H9 (cell line): Measurements from ENCODE around the gene NPHP4. TPM values are rescaled to one million over a fixed set of nuclear protein-coding genes. Genes with fewer than 3 reads are reported as not detected.
A peak's percentile ranks its signal among the peaks of the same experiment; 100 is the strongest.

Experiments used
- DNase-seq: peaks from one replicate; pipeline ENCODE4 v3.0.0-alpha.2; 2017
- H2AFZ ChIP-seq: one replicate; pipeline ENCODE4 v1.6.1; 2013; ENCODE audit warnings: mild to moderate bottlenecking, low read length, control low read depth, moderate library complexity
- H2AK5ac ChIP-seq: 2 replicates; pipeline ENCODE4 v1.6.1; 2013; ENCODE audit warnings: low read length, control low read depth, mixed read lengths; ENCODE audit not compliant: insufficient read length
- H2BK120ac ChIP-seq: one replicate; pipeline ENCODE4 v1.6.1; 2013; ENCODE audit warnings: low read depth, mild to moderate bottlenecking, low read length, control low read depth, inconsistent platforms; ENCODE audit not compliant: poor library complexity, severe bottlenecking
- H2BK12ac ChIP-seq: 2 replicates; pipeline ENCODE4 v1.6.1; 2013; ENCODE audit warnings: low read length, control low read depth, mixed read lengths, low read depth; ENCODE audit not compliant: insufficient read length
- H2BK15ac ChIP-seq: 2 replicates; pipeline ENCODE4 v1.6.1; 2013; ENCODE audit warnings: low read depth, low read length, control low read depth
- H2BK20ac ChIP-seq: one replicate; pipeline ENCODE4 v1.6.1; 2013; ENCODE audit warnings: low read depth, mild to moderate bottlenecking, low read length, control low read depth, inconsistent platforms; ENCODE audit not compliant: poor library complexity, severe bottlenecking
- H2BK5ac ChIP-seq: 2 replicates; pipeline ENCODE4 v1.6.1; 2013; ENCODE audit warnings: low read length, control low read depth, mixed read lengths; ENCODE audit not compliant: insufficient read length
- H3K14ac ChIP-seq: 2 replicates; pipeline ENCODE4 v1.6.1; 2013; ENCODE audit warnings: low read length, control low read depth; ENCODE audit not compliant: insufficient read depth
- H3K18ac ChIP-seq: 2 replicates; pipeline ENCODE4 v1.6.1; 2013; ENCODE audit warnings: low read depth, mild to moderate bottlenecking, mixed read lengths, low read length, control low read depth; ENCODE audit not compliant: insufficient read length
- H3K23ac ChIP-seq: 2 replicates; pipeline ENCODE4 v1.6.1; 2013; ENCODE audit warnings: low read length, control low read depth, mixed read lengths, low read depth; ENCODE audit not compliant: insufficient read length
- H3K23me2 ChIP-seq: 2 replicates; pipeline ENCODE4 v1.6.1; 2013; ENCODE audit warnings: low read depth, mild to moderate bottlenecking, mixed read lengths, low read length, control low read depth; ENCODE audit not compliant: insufficient read length, poor library complexity, severe bottlenecking
- H3K27ac ChIP-seq: 2 replicates; pipeline ENCODE4 v1.5.1; 2013; ENCODE audit warnings: low read length, control low read depth, mixed read lengths, low read depth; ENCODE audit not compliant: insufficient read length
- H3K27me3 ChIP-seq: 2 replicates; pipeline ENCODE4 v1.6.1; 2013; ENCODE audit warnings: low read length, control low read depth, inconsistent platforms; ENCODE audit not compliant: insufficient read depth
- H3K4ac ChIP-seq: 2 replicates; pipeline ENCODE4 v1.6.1; 2013; ENCODE audit warnings: low read depth, mild to moderate bottlenecking, control low read depth, inconsistent platforms, low read length, moderate library complexity
- H3K4me1 ChIP-seq: 2 replicates; pipeline ENCODE4 v1.6.1; 2013; ENCODE audit warnings: low read length, control low read depth, inconsistent platforms; ENCODE audit not compliant: insufficient read depth
- H3K4me2 ChIP-seq: 2 replicates; pipeline ENCODE4 v1.6.1; 2013; ENCODE audit warnings: low read length, control low read depth, mixed read lengths; ENCODE audit not compliant: insufficient read length, insufficient read depth
- H3K56ac ChIP-seq: 2 replicates; pipeline ENCODE4 v1.6.1; 2013; ENCODE audit warnings: low read depth, mild to moderate bottlenecking, mixed read lengths, low read length, control low read depth; ENCODE audit not compliant: insufficient read length
- H3K79me1 ChIP-seq: 2 replicates; pipeline ENCODE4 v1.6.1; 2013; ENCODE audit warnings: low read depth, mild to moderate bottlenecking, moderate library complexity, low read length, control low read depth, inconsistent platforms; ENCODE audit not compliant: insufficient read depth, poor library complexity, severe bottlenecking
- H3K79me2 ChIP-seq: 2 replicates; pipeline ENCODE4 v1.6.1; 2013; ENCODE audit warnings: low read length, control low read depth, inconsistent platforms; ENCODE audit not compliant: insufficient read depth
- H3K9ac ChIP-seq: 2 replicates; pipeline ENCODE4 v1.6.1; 2013; ENCODE audit warnings: low read length, control low read depth, mixed read lengths; ENCODE audit not compliant: insufficient read length; ENCODE audit errors: extremely low read depth
- H3K9me3 ChIP-seq: one replicate; pipeline ENCODE4 v1.6.1; 2013; ENCODE audit warnings: low read depth, low read length, inconsistent platforms; ENCODE audit not compliant: control insufficient read depth
- H3T11ph ChIP-seq: one replicate; pipeline ENCODE4 v1.6.1; 2013; ENCODE audit warnings: mild to moderate bottlenecking, low read length, control low read depth, inconsistent platforms
- H4K20me1 ChIP-seq: one replicate; pipeline ENCODE4 v1.6.1; 2013; ENCODE audit not compliant: control insufficient read depth, insufficient read length, insufficient read depth
- H4K5ac ChIP-seq: 2 replicates; pipeline ENCODE4 v1.6.1; 2013; ENCODE audit warnings: low read depth, mild to moderate bottlenecking, mixed read lengths, low read length, control low read depth; ENCODE audit not compliant: insufficient read length
- H4K8ac ChIP-seq: replicated peaks from 2 replicates; pipeline ENCODE4 v1.6.1; 2013; ENCODE audit warnings: low read length, control low read depth, mixed read lengths, low read depth; ENCODE audit not compliant: insufficient read length
- H4K91ac ChIP-seq: 2 replicates; pipeline ENCODE4 v1.6.1; 2013; ENCODE audit warnings: low read depth, mild to moderate bottlenecking, moderate library complexity, mixed read lengths, low read length, control low read depth; ENCODE audit not compliant: insufficient read length
- H3K27ac Mint-ChIP-seq, 3 experiments: 2 replicates in 2 of 3; 3 replicates in 1 of 3; pipeline ENCODE4 v1.8.0; 2020 to 2021; ENCODE audit warnings: mixed read lengths in 3 of 3, mild to moderate bottlenecking in 1 of 3, moderate library complexity in 1 of 3
- H3K27me3 Mint-ChIP-seq: 2 replicates; pipeline ENCODE4 v1.8.0; 2021; ENCODE audit warnings: low read depth, mild to moderate bottlenecking, moderate library complexity, mixed read lengths
- H3K36me3 Mint-ChIP-seq, 3 experiments: 2 replicates in 2 of 3; 3 replicates in 1 of 3; pipeline ENCODE4 v1.8.0; 2020 to 2021; ENCODE audit warnings: low read depth in 3 of 3, mixed read lengths in 3 of 3; ENCODE audit not compliant: insufficient read depth in 1 of 3
- H3K4me1 Mint-ChIP-seq, 2 experiments: 2 replicates each; pipeline ENCODE4 v1.8.0; 2020; ENCODE audit warnings: mixed read lengths in 2 of 2
- H3K4me3 Mint-ChIP-seq, 2 experiments: 2 replicates in 1 of 2; 3 replicates in 1 of 2; pipeline ENCODE4 v1.8.0; 2020 to 2021; ENCODE audit warnings: mild to moderate bottlenecking in 2 of 2, mixed read lengths in 2 of 2, moderate library complexity in 1 of 2
- H3K9me3 Mint-ChIP-seq, 2 experiments: 2 replicates in 1 of 2; 3 replicates in 1 of 2; pipeline ENCODE4 v1.8.0; 2020; ENCODE audit warnings: mild to moderate bottlenecking in 2 of 2, mixed read lengths in 2 of 2, moderate library complexity in 1 of 2
- CTCF ChIP-seq: fragments of 200-600 bp; sonication (generic); conservative IDR thresholded peaks from 3 replicates; pipeline ENCODE4 v1.8.0; 2021; ENCODE audit warnings: antibody characterized with exemption, mild to moderate bottlenecking
- WGBS: extraction: QIAGEN DNeasy Blood & Tissue Kit; methylation state at CpG from one replicate; pipeline ENCODE4 v1.1.7; 2013; ENCODE audit warnings: missing lambda C conversion rate, low lambda C conversion rate, mixed read lengths; ENCODE audit not compliant: insufficient read length; ENCODE audit errors: extremely low coverage; 5-methylcytosine and 5-hydroxymethylcytosine counted together
- total RNA-seq: library from RNA; stranded (reverse); gene quantifications from 2 replicates; pipeline ENCODE4 v1.2.1, GENCODE V29; 2021

NPHP4 gene
- total RNA-seq, 1 experiment from 2014 or later = 17.6 TPM

GRCh38 chr1:5873556-5873955 lies 118.7 kb downstream of the NPHP4 start:
- no peak for TF ChIP-seq CTCF
- Histone ChIP-seq H3K4me2 (no peak overlapping the region), H4K5ac (no peak overlapping the region), H3K9ac (no peak overlapping the region), H2BK15ac (no peak overlapping the region), H3K56ac (no peak overlapping the region), H3K9me3 (peaks cover 7% of the 10 kb centered on the region), H3T11ph (no peak overlapping the region), H2BK5ac (no peak overlapping the region), H3K4ac (no peak overlapping the region), H3K23me2 (no peaks in the 10 kb centered on the region), H2AK5ac (no peak overlapping the region), H3K79me2 (no peaks in the 10 kb centered on the region), H3K23ac (no peak overlapping the region), H3K27ac (no peak overlapping the region), H3K18ac (no peak overlapping the region), H3K27me3 (no peaks in the 10 kb centered on the region), H3K79me1 (no peaks in the 10 kb centered on the region), H2BK12ac (no peak overlapping the region), H2AFZ (no peak overlapping the region), H2BK120ac (no peak overlapping the region), H4K91ac (no peak overlapping the region), H3K4me1 (no peaks in the 10 kb centered on the region), H3K14ac (no peak overlapping the region), H2BK20ac (no peak overlapping the region), H4K20me1 (peaks cover 4% of the 10 kb centered on the region), H4K8ac (peak overlapping the region; percentile 13)
- Mint-ChIP-seq H3K36me3 (peaks cover 25 to 45% (median 42%) of the 10 kb centered on the region in 3 experiments), H3K4me3 (no peak overlapping the region), H3K27ac (peak overlapping the region in 1 of 3 experiments; percentile 63; a peak in 2 of 7 replicates), H3K27me3 (no peaks in the 10 kb centered on the region), H3K9me3 (peaks cover 10% of the 10 kb centered on the region in 2 experiments), H3K4me1 (no peaks in the 10 kb centered on the region)
- DNase-seq = no peak
- WGBS = no CpG with 5 or more reads among the region's 7 CpGs
